SU-DHL-6 (cell line): ENCODE data around the gene COL17A1.

Source experiments
- H2AFZ ChIP-seq: fragments of 200-600 bp; sonication (generic); 2 replicates; pipeline ENCODE4 v1.6.1; 2014; ENCODE audit warnings: low read depth, mild to moderate bottlenecking, moderate library complexity, mixed read lengths, antibody characterized with exemption, low read length; ENCODE audit not compliant: severe bottlenecking
- H3F3A ChIP-seq: fragments of 200-600 bp; shearing (Covaris generic); 2 replicates; pipeline ENCODE4 v1.6.0; 2016; ENCODE audit warnings: antibody characterized with exemption, mild to moderate bottlenecking; ENCODE audit not compliant: insufficient read depth
- H3K27ac ChIP-seq: fragments of 200-600 bp; sonication (generic); 2 replicates; pipeline ENCODE4 v1.5.1; 2016; ENCODE audit warnings: low read depth, mild to moderate bottlenecking, low read length, moderate library complexity, mixed read lengths
- H3K27me3 ChIP-seq: fragments of 200-600 bp; sonication (generic), shearing (Covaris generic); 2 replicates; pipeline ENCODE4 v1.6.0; 2014; ENCODE audit warnings: mild to moderate bottlenecking, low read length
- H3K36me3 ChIP-seq: fragments of 200-600 bp; sonication (generic); 2 replicates; pipeline ENCODE4 v1.6.1; 2014; ENCODE audit warnings: mild to moderate bottlenecking, low read length, mixed read lengths
- H3K4me2 ChIP-seq: fragments of 300-600, 200-600 bp; shearing (Covaris generic), sonication (generic); 2 replicates; pipeline ENCODE4 v1.6.0; 2014; ENCODE audit warnings: low read length, low read depth, mild to moderate bottlenecking; ENCODE audit not compliant: poor library complexity, severe bottlenecking
- H3K4me3 ChIP-seq: fragments of 200-600 bp; sonication (generic); 2 replicates; pipeline ENCODE4 v1.5.1; 2014; ENCODE audit warnings: antibody characterized with exemption, low read length, mild to moderate bottlenecking, mixed read lengths; ENCODE audit not compliant: insufficient read depth, poor library complexity, severe bottlenecking
- H3K79me2 ChIP-seq: fragments of 200-600 bp; sonication (generic); 2 replicates; pipeline ENCODE4 v1.6.1; 2014; ENCODE audit warnings: mild to moderate bottlenecking, low read length, moderate library complexity; ENCODE audit not compliant: insufficient read depth
- H3K9ac ChIP-seq: fragments of 200-600 bp; sonication (generic); 2 replicates; pipeline ENCODE4 v1.7.0; 2014; ENCODE audit warnings: mild to moderate bottlenecking, low read length
- H3K9me2 ChIP-seq: fragments of 200-600 bp; sonication (generic); replicated peaks from 2 replicates; pipeline ENCODE4 v1.6.1; 2014; ENCODE audit warnings: low read length; ENCODE audit not compliant: insufficient read depth
- H3K9me3 ChIP-seq: fragments of 200-600 bp; sonication (generic); 2 replicates; pipeline ENCODE4 v1.6.1; 2014; ENCODE audit warnings: low read length, mixed read lengths; ENCODE audit not compliant: insufficient read depth
- H4K20me1 ChIP-seq: fragments of 200-600 bp; sonication (generic); 2 replicates; pipeline ENCODE4 v1.6.1; 2014; ENCODE audit warnings: low read depth, mild to moderate bottlenecking, antibody characterized with exemption, low read length, moderate library complexity, mixed read lengths
- CTCF ChIP-seq: fragments of 200-600 bp; sonication (generic); IDR thresholded peaks from one replicate; pipeline ENCODE4 v1.5.1; 2017; ENCODE audit warnings: antibody characterized with exemption, mild to moderate bottlenecking, low read length, moderate library complexity; ENCODE audit not compliant: insufficient read depth, poor library complexity, severe bottlenecking
- EZH2phosphoT487 ChIP-seq: fragments of 200-600 bp; sonication (generic), shearing (Covaris generic); conservative IDR thresholded peaks from 2 replicates; pipeline ENCODE4 v1.6.1; 2018; ENCODE audit warnings: mild to moderate bottlenecking, antibody characterized with exemption, low read length, moderate library complexity, mixed read lengths

COL17A1 gene

DNA sequence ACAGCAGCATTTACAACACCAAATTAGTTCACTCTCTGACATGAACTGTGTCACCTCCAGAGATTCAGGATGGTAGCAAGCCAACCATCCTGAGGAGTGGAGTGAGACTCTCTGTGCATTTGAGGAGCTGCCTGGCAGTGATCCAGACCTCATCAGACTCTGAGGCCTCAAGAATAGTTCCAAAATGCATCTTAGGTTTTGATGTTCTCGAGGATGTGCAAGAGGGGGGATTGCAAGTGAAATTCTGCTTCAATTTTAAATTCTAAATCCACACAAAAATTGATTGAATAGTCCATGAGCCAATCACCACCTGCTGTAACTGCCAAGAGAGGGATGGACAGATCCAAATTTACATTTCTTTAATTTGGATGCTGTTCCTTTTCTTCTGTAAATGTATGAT lies 69.0 kb downstream of the COL17A1 start:
- H3K4me2 ChIP-seq: no peak overlapping the region
- no peak for TF ChIP-seq EZH2phosphoT487
- TF ChIP-seq CTCF: no peak
- no peak overlapping the region for H3K4me3 ChIP-seq
- H2AFZ ChIP-seq: no peak overlapping the region
- H3K9ac ChIP-seq: no peak overlapping the region
- no peaks in the 10 kb centered on the region for H3K9me2 ChIP-seq
- peaks cover 20% of the 10 kb centered on the region; the same call in 1 of the 2 replicates for H3K36me3 ChIP-seq
- H3K27ac ChIP-seq: no peak overlapping the region
- H3K27me3 ChIP-seq: no peaks in the 10 kb centered on the region
- H3K79me2 ChIP-seq: no peaks in the 10 kb centered on the region
- no peaks in the 10 kb centered on the region for H3K9me3 ChIP-seq
- H4K20me1 ChIP-seq: no peaks in the 10 kb centered on the region
- no peaks in the 10 kb centered on the region for H3F3A ChIP-seq

- Histone ChIP-seq H3F3A (no peaks in the 10 kb centered on the region), H3K79me2 (no peaks in the 10 kb centered on the region), H3K9ac (no peak overlapping the region), H3K27me3 (no peaks in the 10 kb centered on the region), H3K27ac (no peak overlapping the region), H3K36me3 (peaks cover 14% of the 10 kb centered on the region; the same call in 1 of the 2 replicates), H3K4me2 (no peak overlapping the region), H4K20me1 (no peaks in the 10 kb centered on the region), H3K9me3 (no peaks in the 10 kb centered on the region), H2AFZ (no peak overlapping the region), H3K4me3 (no peak overlapping the region), H3K9me2 (no peaks in the 10 kb centered on the region)
- TF ChIP-seq CTCF: no peak
- no peak for TF ChIP-seq EZH2phosphoT487
Observed at GRCh38 chr10:104014176-104014575, 71.5 kb downstream of the COL17A1 start.

DNA sequence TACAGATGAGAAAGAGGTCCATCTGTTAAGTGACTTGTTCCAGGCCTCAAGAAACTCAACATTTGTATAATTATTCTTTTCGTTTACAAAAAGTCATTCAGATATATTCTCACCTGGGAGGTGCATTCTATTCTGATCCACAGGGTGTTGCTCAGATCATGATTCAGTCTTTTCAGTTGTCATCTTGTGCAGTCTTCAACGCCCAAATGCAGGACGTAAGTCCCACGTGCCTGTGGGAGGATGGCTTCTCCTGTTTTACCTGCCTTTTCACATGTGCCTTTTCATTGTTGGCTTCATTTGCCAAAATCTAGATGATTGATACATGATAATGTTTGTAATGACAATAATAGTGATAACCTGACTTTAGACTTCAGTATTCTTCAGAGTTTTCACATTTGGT lies 72.2 kb downstream of the COL17A1 start:
- H3K27ac ChIP-seq: no peak overlapping the region
- no peaks in the 10 kb centered on the region for H3K79me2 ChIP-seq
- H4K20me1 ChIP-seq: no peaks in the 10 kb centered on the region
- H3K36me3 ChIP-seq: peaks cover 17% of the 10 kb centered on the region; the same call in 1 of the 2 replicates
- no peaks in the 10 kb centered on the region for H3F3A ChIP-seq
- no peak overlapping the region for H3K4me3 ChIP-seq
- H3K27me3 ChIP-seq: no peaks in the 10 kb centered on the region
- H3K9me2 ChIP-seq: no peaks in the 10 kb centered on the region
- H3K9ac ChIP-seq: no peak overlapping the region
- no peaks in the 10 kb centered on the region for H3K9me3 ChIP-seq
- H2AFZ ChIP-seq: no peak overlapping the region
- no peak overlapping the region for H3K4me2 ChIP-seq
- TF ChIP-seq EZH2phosphoT487: no peak
- no peak for TF ChIP-seq CTCF
